Measurements from ENCODE around the gene KRT40. TPM values are rescaled to one million over a fixed set of nuclear protein-coding genes. Genes with fewer than 3 reads are reported as not detected.

The KRT40 gene
- total RNA-seq, 1 experiment from 2014 or later: not detected

- in situ Hi-C loops (cut with HindIII; ENCODE audit: low pct_unique_long_range_greater_than_20kb, low sequenced_read_pairs) (no loop called here), intact Hi-C loops (cut with micrococcal nuclease; ENCODE audit: unreplicated experiment) (no loop called here)
- TF ChIP-seq, protein P1, sequence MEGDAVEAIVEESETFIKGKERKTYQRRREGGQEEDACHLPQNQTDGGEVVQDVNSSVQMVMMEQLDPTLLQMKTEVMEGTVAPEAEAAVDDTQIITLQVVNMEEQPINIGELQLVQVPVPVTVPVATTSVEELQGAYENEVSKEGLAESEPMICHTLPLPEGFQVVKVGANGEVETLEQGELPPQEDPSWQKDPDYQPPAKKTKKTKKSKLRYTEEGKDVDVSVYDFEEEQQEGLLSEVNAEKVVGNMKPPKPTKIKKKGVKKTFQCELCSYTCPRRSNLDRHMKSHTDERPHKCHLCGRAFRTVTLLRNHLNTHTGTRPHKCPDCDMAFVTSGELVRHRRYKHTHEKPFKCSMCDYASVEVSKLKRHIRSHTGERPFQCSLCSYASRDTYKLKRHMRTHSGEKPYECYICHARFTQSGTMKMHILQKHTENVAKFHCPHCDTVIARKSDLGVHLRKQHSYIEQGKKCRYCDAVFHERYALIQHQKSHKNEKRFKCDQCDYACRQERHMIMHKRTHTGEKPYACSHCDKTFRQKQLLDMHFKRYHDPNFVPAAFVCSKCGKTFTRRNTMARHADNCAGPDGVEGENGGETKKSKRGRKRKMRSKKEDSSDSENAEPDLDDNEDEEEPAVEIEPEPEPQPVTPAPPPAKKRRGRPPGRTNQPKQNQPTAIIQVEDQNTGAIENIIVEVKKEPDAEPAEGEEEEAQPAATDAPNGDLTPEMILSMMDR (IDR thresholded peaks at IDR 0.05): no peak
- TF ChIP-seq POLR2AphosphoS5 (IDR thresholded peaks at IDR 0.05; ENCODE audit: low read depth, low read length) (no peak), TCF7L2 (IDR thresholded peaks at IDR 0.05; ENCODE audit: low read depth, low read length) (no peak), SIN3A (IDR thresholded peaks at IDR 0.05; ENCODE audit: borderline replicate concordance, insufficient read depth, low read depth, low read length) (no peak)
- TF ChIP-seq, protein P2, sequence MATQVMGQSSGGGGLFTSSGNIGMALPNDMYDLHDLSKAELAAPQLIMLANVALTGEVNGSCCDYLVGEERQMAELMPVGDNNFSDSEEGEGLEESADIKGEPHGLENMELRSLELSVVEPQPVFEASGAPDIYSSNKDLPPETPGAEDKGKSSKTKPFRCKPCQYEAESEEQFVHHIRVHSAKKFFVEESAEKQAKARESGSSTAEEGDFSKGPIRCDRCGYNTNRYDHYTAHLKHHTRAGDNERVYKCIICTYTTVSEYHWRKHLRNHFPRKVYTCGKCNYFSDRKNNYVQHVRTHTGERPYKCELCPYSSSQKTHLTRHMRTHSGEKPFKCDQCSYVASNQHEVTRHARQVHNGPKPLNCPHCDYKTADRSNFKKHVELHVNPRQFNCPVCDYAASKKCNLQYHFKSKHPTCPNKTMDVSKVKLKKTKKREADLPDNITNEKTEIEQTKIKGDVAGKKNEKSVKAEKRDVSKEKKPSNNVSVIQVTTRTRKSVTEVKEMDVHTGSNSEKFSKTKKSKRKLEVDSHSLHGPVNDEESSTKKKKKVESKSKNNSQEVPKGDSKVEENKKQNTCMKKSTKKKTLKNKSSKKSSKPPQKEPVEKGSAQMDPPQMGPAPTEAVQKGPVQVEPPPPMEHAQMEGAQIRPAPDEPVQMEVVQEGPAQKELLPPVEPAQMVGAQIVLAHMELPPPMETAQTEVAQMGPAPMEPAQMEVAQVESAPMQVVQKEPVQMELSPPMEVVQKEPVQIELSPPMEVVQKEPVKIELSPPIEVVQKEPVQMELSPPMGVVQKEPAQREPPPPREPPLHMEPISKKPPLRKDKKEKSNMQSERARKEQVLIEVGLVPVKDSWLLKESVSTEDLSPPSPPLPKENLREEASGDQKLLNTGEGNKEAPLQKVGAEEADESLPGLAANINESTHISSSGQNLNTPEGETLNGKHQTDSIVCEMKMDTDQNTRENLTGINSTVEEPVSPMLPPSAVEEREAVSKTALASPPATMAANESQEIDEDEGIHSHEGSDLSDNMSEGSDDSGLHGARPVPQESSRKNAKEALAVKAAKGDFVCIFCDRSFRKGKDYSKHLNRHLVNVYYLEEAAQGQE (IDR thresholded peaks at IDR 0.05; ENCODE audit: insufficient read depth in 1 of 2, low read depth in 2 of 2, low read length in 1 of 2): no peak
- ATAC-seq (no peak), DNase-seq (ENCODE audit: low read depth, low spot score) (no peak)
- ChIA-PET CTCF (interaction anchor here (0.6 kb wide), 1 partner anchor 149 kb away, joined by 12 read pairs; no protein-coding TSS in a partner anchor), POLR2A (no interaction called here)
- Histone ChIP-seq H3K4me3 (ENCODE audit: low read depth in 2 of 2, low read length in 2 of 2) (no peak overlapping the region), H3K4me1 (ENCODE audit: control insufficient read depth, insufficient read depth, low read length) (no peaks in the 10 kb centered on the region), H3K27me3 (ENCODE audit: control insufficient read depth, insufficient read depth, low read length) (peaks cover 21% of the 10 kb centered on the region), H3K9me3 (ENCODE audit: control insufficient read depth, insufficient read depth, low read depth, low read length) (no peaks in the 10 kb centered on the region), H3K36me3 (ENCODE audit: control insufficient read depth, insufficient read depth, low read length) (no peaks in the 10 kb centered on the region), H3K27ac (ENCODE audit: low read length) (no peak overlapping the region)
- no TSS peak for BruUV-seq (replicated peaks)
These were observed 12.7 kb upstream of the KRT40 start for GRCh38 chr17:40996829-40997228.

DNA sequence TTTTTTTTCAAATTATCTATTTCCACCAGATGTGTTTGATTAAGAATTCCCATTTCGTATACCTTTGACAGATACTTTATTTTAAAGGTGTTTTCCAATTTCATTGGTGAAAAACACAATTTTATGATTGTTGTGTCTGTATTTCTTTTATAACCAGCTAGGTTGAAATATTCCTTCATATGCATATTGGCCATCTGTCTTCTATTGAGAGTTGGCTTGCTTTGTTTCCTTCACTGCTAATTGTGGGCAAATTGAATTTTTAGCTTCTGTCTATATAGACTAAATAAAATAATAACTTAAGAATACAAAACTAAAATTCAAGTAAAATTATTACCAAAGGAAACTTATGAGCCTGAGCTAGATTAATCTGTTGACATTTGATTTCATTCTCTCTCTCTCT, 11.0 kb upstream of the KRT40 start:
- no peak overlapping the region for H3K27ac ChIP-seq (ENCODE audit: low read length)
- TF ChIP-seq, protein P1 (IDR thresholded peaks at IDR 0.05): no peak
- TF ChIP-seq SIN3A (IDR thresholded peaks at IDR 0.05; ENCODE audit: borderline replicate concordance, insufficient read depth, low read depth, low read length): no peak
- TF ChIP-seq, protein P2 (IDR thresholded peaks at IDR 0.05; ENCODE audit: insufficient read depth in 1 of 2, low read depth in 2 of 2, low read length in 1 of 2): no peak
- TF ChIP-seq TCF7L2 (IDR thresholded peaks at IDR 0.05; ENCODE audit: low read depth, low read length): no peak
- no peak for TF ChIP-seq POLR2AphosphoS5 (IDR thresholded peaks at IDR 0.05; ENCODE audit: low read depth, low read length)
- BruUV-seq (replicated peaks): no TSS peak
- intact Hi-C loops (cut with micrococcal nuclease; ENCODE audit: unreplicated experiment): no loop called here
- H3K9me3 ChIP-seq (ENCODE audit: control insufficient read depth, insufficient read depth, low read depth, low read length): no peaks in the 10 kb centered on the region
- ATAC-seq (no peak), DNase-seq (ENCODE audit: low read depth, low spot score) (no peak)
- H3K27me3 ChIP-seq (ENCODE audit: control insufficient read depth, insufficient read depth, low read length): peaks cover 18% of the 10 kb centered on the region
- ChIA-PET CTCF (no interaction called here), POLR2A (interaction anchor here (0.6 kb wide), 1 partner anchor 156 kb away, joined by 3 read pairs; no protein-coding TSS in a partner anchor)
- no peaks in the 10 kb centered on the region for H3K4me1 ChIP-seq (ENCODE audit: control insufficient read depth, insufficient read depth, low read length)
- no peaks in the 10 kb centered on the region for H3K36me3 ChIP-seq (ENCODE audit: control insufficient read depth, insufficient read depth, low read length)
- no peak overlapping the region for H3K4me3 ChIP-seq (ENCODE audit: low read depth in 2 of 2, low read length in 2 of 2)
- in situ Hi-C loops (cut with HindIII; ENCODE audit: low pct_unique_long_range_greater_than_20kb, low sequenced_read_pairs): no loop called here
